NCI-H510A (cell line): ENCODE measurements around the gene INTS1.

Experiments used
- DNase-seq: peaks from one replicate; lab custom pipeline; 2025; lab: John Stamatoyannopoulos, UW

Gene INTS1

GRCh38 chr7:1503816-1504775 is at the start of gene INTS1:
Gene INTS1 (minus strand): TSS chr7:1504389. CDS start chr7:1503960, 429 bp downstream.
- DNase-seq, result peak; percentile 98

- no peak for DNase-seq
These were observed 49.5 kb upstream of the INTS1 start for GRCh38 chr7:1553512-1554210.

GRCh38 chr7:1552200-1552599 is 48.0 kb upstream of the INTS1 start:
- DNase-seq, result no peak

- DNase-seq, result no peak
These were observed 46.6 kb upstream of the INTS1 start for GRCh38 chr7:1550846-1551155.

- DNase-seq, result no peak
These were observed 46.0 kb upstream of the INTS1 start for GRCh38 chr7:1550005-1550845.

- DNase-seq, result no peak
These were observed 45.3 kb upstream of the INTS1 start for GRCh38 chr7:1549357-1550004.

GRCh38 chr7:1548944-1549343 is 44.8 kb upstream of the INTS1 start:
- DNase-seq, result no peak

GRCh38 chr7:1548438-1548831 is 44.2 kb upstream of the INTS1 start:
- no peak for DNase-seq

GRCh38 chr7:1547777-1548437 is 43.7 kb upstream of the INTS1 start:
- no peak for DNase-seq

- DNase-seq, result no peak
These were observed 43.0 kb upstream of the INTS1 start for GRCh38 chr7:1546909-1547776.

GRCh38 chr7:1546274-1546908 is 42.2 kb upstream of the INTS1 start:
- no peak for DNase-seq

- no peak for DNase-seq
These were observed 41.4 kb upstream of the INTS1 start for GRCh38 chr7:1545417-1546246.

- DNase-seq, result no peak
These were observed 40.8 kb upstream of the INTS1 start for GRCh38 chr7:1544896-1545416.

- no peak for DNase-seq
These were observed 40.1 kb upstream of the INTS1 start for GRCh38 chr7:1544178-1544895.

- DNase-seq, result no peak
These were observed 39.6 kb upstream of the INTS1 start for GRCh38 chr7:1543826-1544177.

GRCh38 chr7:1542841-1543747 is 38.9 kb upstream of the INTS1 start:
- DNase-seq, result no peak

- no peak for DNase-seq
These were observed 38.1 kb upstream of the INTS1 start for GRCh38 chr7:1542329-1542728.
